HCT116 (cell line): Measurements from ENCODE around the gene AAK1. TPM values are rescaled to one million over a fixed set of nuclear protein-coding genes. Genes with fewer than 3 reads are reported as not detected.

ENCODE experiments used
- ATAC-seq: fragments of 200-7000 bp; cut with Tn5 transposase; 2 replicates; pipeline ENCODE4 v1.9.1; 2020; ENCODE audit warnings: mild to moderate bottlenecking, moderate library complexity
- BruUV-seq: library from RNA; stranded (reverse); fragments of 400-500 nt; replicated peaks from 2 replicates; lab custom pipeline; 2021; lab: Mats Ljungman, UMichigan
- CTCF ChIA-PET: fragments of 300-600 bp; sonication (Branson Sonifier 250); formaldehyde crosslinking; loops from one replicate; lab custom pipeline; 2021; ENCODE audit warnings: antibody characterized with exemption; lab: Charles Lee
- POLR2A ChIA-PET: fragments of 300-600, 350-600 bp; sonication (Branson Sonifier 250); formaldehyde crosslinking; loops from one replicate; lab custom pipeline; 2021; ENCODE audit warnings: antibody characterized with exemption; lab: Charles Lee
- RAD21 ChIA-PET, 2 experiments: fragments of 300-600 bp; sonication (Branson Sonifier 250); formaldehyde crosslinking; loops; one replicate each; lab custom pipeline; 2023; ENCODE audit warnings: low total read pairs in 2 of 2; ENCODE audit not compliant: uncharacterized antibody in 2 of 2, unreplicated experiment in 2 of 2, low non-redundant PET in 1 of 2; lab: Charles Lee
- DNase-seq: peaks from one replicate; pipeline ENCODE4 v3.0.0-alpha.2; 2010; ENCODE audit warnings: low read depth, low spot score
- H2AFZ ChIP-seq: fragments of 200-600 bp; shearing (Covaris generic), sonication (generic); 2 replicates; pipeline ENCODE4 v1.6.1; 2017; ENCODE audit warnings: low read depth, mixed run types, mixed read lengths, antibody characterized with exemption, low read length; ENCODE audit not compliant: poor library complexity, severe bottlenecking
- H3K27ac ChIP-seq: 2 replicates; pipeline ENCODE4 v1.5.1; 2012; ENCODE audit warnings: low read depth, low read length
- H3K27me3 ChIP-seq: fragments of 200-600 bp; sonication (generic); 2 replicates; pipeline ENCODE4 v1.6.1; 2016; ENCODE audit warnings: mixed run types, low read length, mixed read lengths; ENCODE audit not compliant: insufficient read depth
- H3K36me3 ChIP-seq, 2 experiments: fragments of 200-500 bp in 1 of 2; fragments of 200-600 bp in 1 of 2; sonication (Bioruptor generic) in 1 of 2; sonication (generic) in 1 of 2; 2 replicates each; pipeline versions ENCODE4 v1.5.1 to v1.6.1; 2014 to 2016; ENCODE audit warnings: low read length in 2 of 2, inconsistent platforms in 1 of 2, mixed read lengths in 1 of 2, mixed run types in 1 of 2; ENCODE audit not compliant: insufficient read depth in 2 of 2, control insufficient read depth in 1 of 2
- H3K4me1 ChIP-seq, 2 experiments: fragments of 200-600 bp in 1 of 2; sonication (generic) in 1 of 2; 2 replicates each; pipeline versions ENCODE4 v1.5.1 to v1.6.1; 2012 to 2017; ENCODE audit warnings: low read length in 2 of 2, inconsistent platforms in 1 of 2, mild to moderate bottlenecking in 1 of 2, mixed read lengths in 1 of 2, mixed run types in 1 of 2, moderate library complexity in 1 of 2; ENCODE audit not compliant: insufficient read depth in 2 of 2, control insufficient read depth in 1 of 2
- H3K4me2 ChIP-seq: fragments of 200-600 bp; sonication (generic); 2 replicates; pipeline ENCODE4 v1.6.1; 2017; ENCODE audit warnings: mixed run types, low read length, mixed read lengths
- H3K4me3 ChIP-seq, 2 experiments: fragments of 200-600 bp in 1 of 2; sonication (generic) in 1 of 2; replicated peaks in 1 of 2; 2 replicates each; pipeline ENCODE4 v1.5.1; 2011 to 2016; ENCODE audit warnings: low read length in 2 of 2, control low read depth in 1 of 2, low read depth in 1 of 2, mild to moderate bottlenecking in 1 of 2, mixed read lengths in 1 of 2, mixed run types in 1 of 2
- H3K79me2 ChIP-seq: fragments of 200-600 bp; sonication (generic); 2 replicates; pipeline ENCODE4 v1.6.1; 2017; ENCODE audit warnings: mild to moderate bottlenecking, mixed run types, low read length, moderate library complexity, mixed read lengths; ENCODE audit not compliant: insufficient read depth
- H3K9ac ChIP-seq: fragments of 200-600 bp; sonication (generic); 2 replicates; pipeline ENCODE4 v1.6.1; 2016; ENCODE audit warnings: low read length, mixed read lengths
- H3K9me2 ChIP-seq: fragments of 200-600 bp; sonication (generic), shearing (Covaris generic); 2 replicates; pipeline ENCODE4 v1.6.1; 2017; ENCODE audit warnings: mixed run types, mild to moderate bottlenecking, moderate library complexity; ENCODE audit not compliant: insufficient read depth
- H3K9me3 ChIP-seq, 2 experiments: fragments of 200-500 bp in 1 of 2; fragments of 200-600 bp in 1 of 2; sonication (Bioruptor generic) in 1 of 2; sonication (generic) in 1 of 2; 2 replicates each; pipeline ENCODE4 v1.6.1; 2014 to 2017; ENCODE audit warnings: low read length in 2 of 2, mixed read lengths in 2 of 2, inconsistent platforms in 1 of 2, low read depth in 1 of 2, mild to moderate bottlenecking in 1 of 2, mixed run types in 1 of 2, moderate library complexity in 1 of 2; ENCODE audit not compliant: control insufficient read depth in 1 of 2, insufficient read depth in 1 of 2
- H4K20me1 ChIP-seq: fragments of 200-600 bp; sonication (generic), shearing (Covaris generic); 2 replicates; pipeline ENCODE4 v1.6.1; 2017; ENCODE audit warnings: mixed run types, mild to moderate bottlenecking, moderate library complexity; ENCODE audit not compliant: insufficient read depth
- CBX3 ChIP-seq: IDR thresholded peaks from 2 replicates; pipeline ENCODE4 v1.6.1; 2012; ENCODE audit warnings: low read depth
- CEBPB ChIP-seq: IDR thresholded peaks from 2 replicates; pipeline ENCODE4 v1.6.1; 2012; ENCODE audit warnings: low read depth
- ELF1 ChIP-seq: IDR thresholded peaks from 2 replicates; pipeline ENCODE4 v1.6.1; 2012; ENCODE audit warnings: low read depth, borderline replicate concordance
- FOSL1 ChIP-seq: IDR thresholded peaks from 2 replicates; pipeline ENCODE4 v1.6.1; 2012; ENCODE audit warnings: low read depth
- POLR2AphosphoS5 ChIP-seq: IDR thresholded peaks from 2 replicates; pipeline ENCODE4 v1.6.1; 2011; ENCODE audit warnings: mild to moderate bottlenecking, low read depth, low read length, moderate library complexity
- SP1 ChIP-seq: IDR thresholded peaks from 2 replicates; pipeline ENCODE4 v1.6.1; 2012; ENCODE audit warnings: low read depth
- SRF ChIP-seq: IDR thresholded peaks from 2 replicates; pipeline ENCODE4 v1.6.1; 2012; ENCODE audit warnings: low read depth
- YY1 ChIP-seq: IDR thresholded peaks from 2 replicates; pipeline ENCODE4 v1.6.1; 2011; ENCODE audit warnings: low read length, low read depth, moderate library complexity, mild to moderate bottlenecking; ENCODE audit not compliant: insufficient replicate concordance; ENCODE audit errors: extremely low read depth
- ZNF274 ChIP-seq: fragments of 200-500 bp; sonication (Bioruptor generic); IDR thresholded peaks from 2 replicates; pipeline ENCODE4 v1.6.1; 2014; ENCODE audit warnings: mild to moderate bottlenecking, low read depth, low read length, inconsistent platforms
- intact Hi-C: fragments of 100-400 bp; cut with micrococcal nuclease; formaldehyde crosslinking; loops from 2 replicates; pipeline ENCODE4 v1.10.0; 2022
- total RNA-seq: library from RNA; stranded (reverse); gene quantifications from one replicate; pipeline ENCODE4 v1.2.1, GENCODE V29; 2021; ENCODE audit not compliant: unreplicated experiment
- TF ChIP-seq, protein P1 (sequence below): IDR thresholded peaks from 2 replicates; pipeline ENCODE4 v1.6.1; 2012; ENCODE audit warnings: low read depth
- TF ChIP-seq, protein P2 (sequence below): IDR thresholded peaks from 2 replicates; pipeline ENCODE4 v1.6.1; 2011; ENCODE audit warnings: mild to moderate bottlenecking, low read length, moderate library complexity; ENCODE audit not compliant: insufficient replicate concordance; ENCODE audit errors: extremely low read depth

AAK1 gene
- total RNA-seq, 1 experiment from 2014 or later = 32.0 TPM

- H3K4me1 ChIP-seq = no peaks in the 10 kb centered on the region
- no peaks in the 10 kb centered on the region for H4K20me1 ChIP-seq
- H3K4me2 ChIP-seq = no peak overlapping the region
- RAD21 ChIA-PET = no interaction called here
- H3K9ac ChIP-seq = no peak overlapping the region
- no peak overlapping the region for H3K27ac ChIP-seq
- no peaks in the 10 kb centered on the region for H3K9me3 ChIP-seq
- intact Hi-C loops = no loop called here
- H3K9me2 ChIP-seq = no peaks in the 10 kb centered on the region
- DNase-seq (no peak), ATAC-seq (no peak)
- H3K36me3 ChIP-seq = no peaks in the 10 kb centered on the region
- H3K27me3 ChIP-seq = no peaks in the 10 kb centered on the region
- no peak overlapping the region for H3K4me3 ChIP-seq
- H3K79me2 ChIP-seq = no peaks in the 10 kb centered on the region
- TF ChIP-seq SRF (no peak), SP1 (no peak), YY1 (no peak), POLR2AphosphoS5 (no peak), CEBPB (no peak), ZNF274 (no peak), ELF1 (no peak), FOSL1 (no peak), CBX3 (no peak)
- TF ChIP-seq, protein P1, sequence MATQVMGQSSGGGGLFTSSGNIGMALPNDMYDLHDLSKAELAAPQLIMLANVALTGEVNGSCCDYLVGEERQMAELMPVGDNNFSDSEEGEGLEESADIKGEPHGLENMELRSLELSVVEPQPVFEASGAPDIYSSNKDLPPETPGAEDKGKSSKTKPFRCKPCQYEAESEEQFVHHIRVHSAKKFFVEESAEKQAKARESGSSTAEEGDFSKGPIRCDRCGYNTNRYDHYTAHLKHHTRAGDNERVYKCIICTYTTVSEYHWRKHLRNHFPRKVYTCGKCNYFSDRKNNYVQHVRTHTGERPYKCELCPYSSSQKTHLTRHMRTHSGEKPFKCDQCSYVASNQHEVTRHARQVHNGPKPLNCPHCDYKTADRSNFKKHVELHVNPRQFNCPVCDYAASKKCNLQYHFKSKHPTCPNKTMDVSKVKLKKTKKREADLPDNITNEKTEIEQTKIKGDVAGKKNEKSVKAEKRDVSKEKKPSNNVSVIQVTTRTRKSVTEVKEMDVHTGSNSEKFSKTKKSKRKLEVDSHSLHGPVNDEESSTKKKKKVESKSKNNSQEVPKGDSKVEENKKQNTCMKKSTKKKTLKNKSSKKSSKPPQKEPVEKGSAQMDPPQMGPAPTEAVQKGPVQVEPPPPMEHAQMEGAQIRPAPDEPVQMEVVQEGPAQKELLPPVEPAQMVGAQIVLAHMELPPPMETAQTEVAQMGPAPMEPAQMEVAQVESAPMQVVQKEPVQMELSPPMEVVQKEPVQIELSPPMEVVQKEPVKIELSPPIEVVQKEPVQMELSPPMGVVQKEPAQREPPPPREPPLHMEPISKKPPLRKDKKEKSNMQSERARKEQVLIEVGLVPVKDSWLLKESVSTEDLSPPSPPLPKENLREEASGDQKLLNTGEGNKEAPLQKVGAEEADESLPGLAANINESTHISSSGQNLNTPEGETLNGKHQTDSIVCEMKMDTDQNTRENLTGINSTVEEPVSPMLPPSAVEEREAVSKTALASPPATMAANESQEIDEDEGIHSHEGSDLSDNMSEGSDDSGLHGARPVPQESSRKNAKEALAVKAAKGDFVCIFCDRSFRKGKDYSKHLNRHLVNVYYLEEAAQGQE = no peak
- TF ChIP-seq, protein P2, sequence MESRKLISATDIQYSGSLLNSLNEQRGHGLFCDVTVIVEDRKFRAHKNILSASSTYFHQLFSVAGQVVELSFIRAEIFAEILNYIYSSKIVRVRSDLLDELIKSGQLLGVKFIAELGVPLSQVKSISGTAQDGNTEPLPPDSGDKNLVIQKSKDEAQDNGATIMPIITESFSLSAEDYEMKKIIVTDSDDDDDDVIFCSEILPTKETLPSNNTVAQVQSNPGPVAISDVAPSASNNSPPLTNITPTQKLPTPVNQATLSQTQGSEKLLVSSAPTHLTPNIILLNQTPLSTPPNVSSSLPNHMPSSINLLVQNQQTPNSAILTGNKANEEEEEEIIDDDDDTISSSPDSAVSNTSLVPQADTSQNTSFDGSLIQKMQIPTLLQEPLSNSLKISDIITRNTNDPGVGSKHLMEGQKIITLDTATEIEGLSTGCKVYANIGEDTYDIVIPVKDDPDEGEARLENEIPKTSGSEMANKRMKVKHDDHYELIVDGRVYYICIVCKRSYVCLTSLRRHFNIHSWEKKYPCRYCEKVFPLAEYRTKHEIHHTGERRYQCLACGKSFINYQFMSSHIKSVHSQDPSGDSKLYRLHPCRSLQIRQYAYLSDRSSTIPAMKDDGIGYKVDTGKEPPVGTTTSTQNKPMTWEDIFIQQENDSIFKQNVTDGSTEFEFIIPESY = no peak
- POLR2A ChIA-PET = no interaction called here
- no TSS peak for BruUV-seq
- H2AFZ ChIP-seq = no peak overlapping the region
- CTCF ChIA-PET = no interaction called here
Observed at GRCh38 chr2:69547984-69548715, 95.4 kb downstream of the AAK1 start.
